PFSK-1 (cell line): Measurements from ENCODE around the gene BRINP2.
A peak's percentile ranks its signal among the peaks of the same experiment; 100 is the strongest.

Experiments used
- FOXP2 ChIP-seq: optimal IDR thresholded peaks from 2 replicates; pipeline ENCODE3; 2011; ENCODE audit warnings: borderline replicate concordance, control low read depth, inconsistent platforms; ENCODE audit not compliant: insufficient read depth; ENCODE audit errors: extremely low read length, extremely low read depth
- POLR2AphosphoS5 ChIP-seq: IDR thresholded peaks from 2 replicates; pipeline ENCODE4 v1.6.1; 2012; ENCODE audit warnings: low read depth, mild to moderate bottlenecking, control low read depth, low read length, moderate library complexity
- SIN3A ChIP-seq: IDR thresholded peaks from 2 replicates; pipeline ENCODE4 v1.6.1; 2012; ENCODE audit warnings: mild to moderate bottlenecking, low read length, moderate library complexity, borderline replicate concordance; ENCODE audit not compliant: insufficient read depth
- TAF1 ChIP-seq: IDR thresholded peaks from 2 replicates; pipeline ENCODE4 v1.6.1; 2012; ENCODE audit warnings: low read length, control low read depth, borderline replicate concordance; ENCODE audit not compliant: insufficient read depth
- TF ChIP-seq, protein P1 (sequence below), 2 experiments: IDR thresholded peaks; 2 replicates each; pipeline versions ENCODE4 v1.6.1 to v1.8.0; 2011 to 2012; ENCODE audit warnings: low read depth in 2 of 2, low read length in 2 of 2, control low read depth in 1 of 2, inconsistent platforms in 1 of 2, mild to moderate bottlenecking in 1 of 2, moderate library complexity in 1 of 2; ENCODE audit not compliant: insufficient read depth in 1 of 2

BRINP2 gene

DNA sequence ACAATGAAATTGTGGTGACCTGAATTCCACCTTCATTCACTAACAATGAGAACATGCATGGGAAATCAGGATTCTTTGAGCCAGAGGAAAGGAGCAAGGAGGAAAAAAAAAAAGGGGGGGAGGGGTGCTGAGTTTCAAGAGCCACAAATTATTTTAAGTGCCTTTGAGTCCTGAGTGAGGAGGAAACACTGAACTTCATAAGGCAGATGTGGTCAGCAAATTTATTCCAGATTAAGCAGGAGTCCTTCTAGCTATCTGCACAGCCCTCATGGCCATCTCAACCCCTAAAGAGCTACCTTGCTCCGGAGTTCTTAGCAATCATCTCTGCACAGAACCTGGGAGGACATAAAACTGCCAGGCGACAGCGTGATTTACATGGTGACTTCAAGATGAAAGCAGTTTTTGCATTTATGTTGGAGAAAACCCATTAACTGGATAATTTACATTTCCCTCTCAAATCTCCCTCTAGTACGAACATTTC, 27.9 kb upstream of the BRINP2 start:
- TF ChIP-seq, protein P1, sequence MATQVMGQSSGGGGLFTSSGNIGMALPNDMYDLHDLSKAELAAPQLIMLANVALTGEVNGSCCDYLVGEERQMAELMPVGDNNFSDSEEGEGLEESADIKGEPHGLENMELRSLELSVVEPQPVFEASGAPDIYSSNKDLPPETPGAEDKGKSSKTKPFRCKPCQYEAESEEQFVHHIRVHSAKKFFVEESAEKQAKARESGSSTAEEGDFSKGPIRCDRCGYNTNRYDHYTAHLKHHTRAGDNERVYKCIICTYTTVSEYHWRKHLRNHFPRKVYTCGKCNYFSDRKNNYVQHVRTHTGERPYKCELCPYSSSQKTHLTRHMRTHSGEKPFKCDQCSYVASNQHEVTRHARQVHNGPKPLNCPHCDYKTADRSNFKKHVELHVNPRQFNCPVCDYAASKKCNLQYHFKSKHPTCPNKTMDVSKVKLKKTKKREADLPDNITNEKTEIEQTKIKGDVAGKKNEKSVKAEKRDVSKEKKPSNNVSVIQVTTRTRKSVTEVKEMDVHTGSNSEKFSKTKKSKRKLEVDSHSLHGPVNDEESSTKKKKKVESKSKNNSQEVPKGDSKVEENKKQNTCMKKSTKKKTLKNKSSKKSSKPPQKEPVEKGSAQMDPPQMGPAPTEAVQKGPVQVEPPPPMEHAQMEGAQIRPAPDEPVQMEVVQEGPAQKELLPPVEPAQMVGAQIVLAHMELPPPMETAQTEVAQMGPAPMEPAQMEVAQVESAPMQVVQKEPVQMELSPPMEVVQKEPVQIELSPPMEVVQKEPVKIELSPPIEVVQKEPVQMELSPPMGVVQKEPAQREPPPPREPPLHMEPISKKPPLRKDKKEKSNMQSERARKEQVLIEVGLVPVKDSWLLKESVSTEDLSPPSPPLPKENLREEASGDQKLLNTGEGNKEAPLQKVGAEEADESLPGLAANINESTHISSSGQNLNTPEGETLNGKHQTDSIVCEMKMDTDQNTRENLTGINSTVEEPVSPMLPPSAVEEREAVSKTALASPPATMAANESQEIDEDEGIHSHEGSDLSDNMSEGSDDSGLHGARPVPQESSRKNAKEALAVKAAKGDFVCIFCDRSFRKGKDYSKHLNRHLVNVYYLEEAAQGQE (IDR thresholded peaks at IDR 0.05; ENCODE audit: insufficient read depth in 1 of 2, low read depth in 2 of 2, low read length in 2 of 2): no peak
- TF ChIP-seq SIN3A (no peak), FOXP2 (no peak), POLR2AphosphoS5 (no peak), TAF1 (no peak)

DNA sequence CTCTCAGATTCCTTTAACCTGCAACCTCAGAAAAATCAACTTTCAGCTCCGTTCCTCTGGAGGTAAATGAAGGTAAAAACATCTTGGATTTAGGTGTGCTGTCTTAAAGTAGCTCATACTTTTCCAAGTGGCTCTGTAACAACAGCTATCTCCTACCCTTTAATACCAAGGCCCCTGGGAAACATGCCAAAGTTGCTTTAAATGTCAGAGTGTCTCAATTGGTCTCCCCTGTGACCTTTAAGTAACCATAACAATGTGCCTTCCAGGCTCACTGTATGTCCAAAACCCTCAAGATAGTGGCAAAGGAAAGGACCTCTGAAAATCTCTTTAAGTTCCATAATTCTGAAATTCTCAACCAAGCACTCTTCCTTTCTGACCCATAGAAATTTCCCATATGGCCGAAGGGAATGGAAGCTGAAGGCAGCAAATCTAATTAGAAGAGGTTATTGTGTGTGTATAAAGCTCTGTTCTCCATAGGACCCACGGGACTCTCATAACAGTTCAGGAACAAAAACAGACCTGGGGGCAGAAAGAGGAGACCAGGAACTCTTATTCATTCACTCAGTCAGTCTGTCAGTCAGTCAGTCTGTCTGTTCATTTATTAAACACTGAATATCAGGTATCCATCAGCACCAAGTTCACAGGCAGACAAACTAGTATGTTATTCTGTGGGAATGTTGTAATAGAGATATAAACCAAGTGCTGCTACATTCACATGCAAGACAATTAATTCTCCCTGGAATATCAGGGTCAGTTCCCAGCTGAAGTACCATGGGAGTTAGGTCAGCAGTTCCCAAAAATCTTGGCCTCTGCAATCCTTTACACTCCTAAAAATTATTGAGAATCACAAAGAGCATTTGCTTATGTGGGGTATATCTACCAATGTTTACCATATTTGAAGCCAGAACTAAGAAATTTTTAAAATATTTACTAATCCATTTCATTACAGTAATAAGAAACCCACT, 25.4 kb upstream of the BRINP2 start:
- TF ChIP-seq, protein P1 (IDR thresholded peaks at IDR 0.05; ENCODE audit: insufficient read depth in 1 of 2, low read depth in 2 of 2, low read length in 2 of 2): peak in 1 of 2 experiments; percentile 74; a peak in 2 of 4 replicates
- TF ChIP-seq FOXP2 (no peak), POLR2AphosphoS5 (peak; percentile 45; the same call in 1 of the 2 replicates), SIN3A (peak; percentile 85; the same call in 1 of the 2 replicates), TAF1 (no peak)

DNA sequence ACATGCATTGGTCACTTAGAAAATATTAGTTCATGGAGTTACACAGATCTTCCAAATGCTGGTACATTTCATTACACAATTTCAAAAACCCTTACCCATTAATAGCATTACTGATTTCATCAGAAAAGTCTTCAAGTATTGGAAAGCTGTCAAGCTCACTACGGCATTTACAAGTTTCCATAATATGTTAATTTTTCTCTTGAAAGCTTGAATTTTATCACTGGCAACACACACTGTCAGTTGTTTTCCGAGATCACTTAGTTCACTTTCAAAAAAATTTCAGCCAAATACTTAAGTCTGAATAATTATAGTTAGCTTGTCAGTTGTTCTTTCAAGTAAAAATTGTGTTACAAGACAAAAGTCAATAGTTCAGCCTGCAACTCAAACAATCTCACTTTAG, 24.3 kb upstream of the BRINP2 start:
- TF ChIP-seq TAF1 (no peak), FOXP2 (no peak), POLR2AphosphoS5 (no peak), SIN3A (no peak)
- TF ChIP-seq, protein P1 (IDR thresholded peaks at IDR 0.05; ENCODE audit: insufficient read depth in 1 of 2, low read depth in 2 of 2, low read length in 2 of 2): no peak

DNA sequence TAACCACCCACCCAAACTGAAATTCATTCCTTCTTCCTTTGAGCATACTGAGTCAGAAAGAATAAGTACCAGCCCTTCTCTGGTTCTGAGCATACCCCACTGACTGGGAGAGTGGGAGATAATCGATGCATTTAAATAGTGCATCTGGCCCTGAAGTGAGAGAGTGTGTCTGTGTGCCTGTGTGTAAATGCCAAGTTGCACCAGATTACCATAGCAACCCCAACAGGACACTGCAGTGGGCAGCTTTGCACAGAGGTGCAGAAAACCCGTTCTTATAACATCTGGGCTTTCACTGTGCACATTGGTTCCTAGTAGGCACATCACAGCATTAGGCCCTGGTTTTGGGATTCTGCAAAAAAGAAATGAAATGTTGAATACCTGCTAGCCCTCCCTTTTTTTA, 8.5 kb upstream of the BRINP2 start:
- TF ChIP-seq SIN3A (no peak), POLR2AphosphoS5 (no peak), TAF1 (no peak), FOXP2 (no peak)
- TF ChIP-seq, protein P1 (IDR thresholded peaks at IDR 0.05; ENCODE audit: insufficient read depth in 1 of 2, low read depth in 2 of 2, low read length in 2 of 2): no peak
